NK-92 (cell line): Measurements from ENCODE around the gene NME2.
"Not testable (repeated sequence)": the region's sequence is repeated elsewhere in the genome, so short reads cannot be mapped to it uniquely, and the experiment has no call there.

Experiments
- DNase-seq: peaks from one replicate; lab custom pipeline; 2025; ENCODE audit not compliant: unreplicated experiment; lab: John Stamatoyannopoulos, UW

The NME2 gene

DNA sequence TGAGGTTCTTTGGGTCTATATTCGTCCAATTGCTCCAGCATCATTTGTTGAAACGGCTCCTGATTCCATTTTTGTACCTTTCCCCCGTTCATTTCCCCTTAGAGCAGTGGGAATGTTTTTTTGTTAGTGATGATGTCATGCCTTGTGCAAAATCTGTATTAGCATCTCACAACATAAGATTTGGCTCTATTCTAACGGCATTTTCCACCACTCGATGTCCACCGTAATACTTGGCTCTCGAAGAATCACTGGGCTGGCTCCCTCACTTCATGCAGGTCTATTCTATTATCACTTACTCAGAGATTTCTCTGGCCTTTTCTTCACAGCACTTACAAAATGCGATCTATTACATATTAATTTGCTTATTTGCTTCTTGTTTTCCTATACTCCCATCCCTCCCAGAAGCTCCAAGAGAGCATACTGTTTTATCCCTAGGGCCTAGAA, 13.4 kb upstream of the NME2 start:
- DNase-seq, result no peak

DNA sequence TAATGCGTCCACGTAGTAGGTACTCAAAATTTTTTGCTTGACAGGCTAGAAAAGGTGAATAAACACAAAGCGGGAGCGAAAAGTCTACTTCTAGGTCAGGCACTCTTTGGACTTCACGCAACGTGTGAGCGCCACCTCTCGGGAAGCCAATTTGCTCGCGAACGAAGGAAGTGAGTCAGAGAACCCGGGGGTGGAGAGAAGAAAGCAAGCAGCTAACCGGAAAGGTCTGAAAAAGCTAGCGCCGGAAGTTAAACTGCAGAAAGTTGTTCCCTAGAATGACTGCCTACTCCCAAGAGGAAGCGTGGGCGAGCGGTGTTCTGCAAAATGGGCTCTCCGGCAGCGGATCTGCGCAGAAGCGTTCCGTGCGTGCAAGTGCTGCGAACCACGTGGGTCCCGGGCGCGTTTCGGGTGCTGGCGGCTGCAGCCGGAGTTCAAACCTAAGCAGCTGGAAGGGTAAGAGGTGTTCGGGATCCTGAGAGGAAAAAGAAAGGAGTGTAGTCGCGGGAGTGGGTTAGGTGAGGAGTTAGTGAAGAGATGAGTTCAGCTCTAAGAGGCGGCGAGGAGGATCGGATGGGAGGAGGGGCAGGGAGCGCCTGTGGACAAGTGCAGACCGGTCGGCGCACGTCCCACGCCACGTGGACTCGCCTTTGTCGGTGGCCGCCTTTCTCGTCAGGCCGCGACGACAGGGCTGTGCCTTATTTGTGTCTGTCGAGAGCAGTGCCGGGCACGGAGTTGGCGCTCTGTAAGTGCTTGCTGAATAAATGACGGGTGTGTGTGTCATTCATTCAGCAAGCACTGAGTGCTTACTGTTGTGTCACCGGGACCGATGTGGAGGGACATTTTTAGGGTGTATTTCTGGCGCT, 12.8 kb upstream of the NME2 start, which contains the start of gene NME1:
Gene NME1 (plus strand): TSS at position 350 of the 863 bp plus-strand sequence. CDS start 2,096 bp downstream, outside the sequence.
- DNase-seq, result peak; percentile 80

DNA sequence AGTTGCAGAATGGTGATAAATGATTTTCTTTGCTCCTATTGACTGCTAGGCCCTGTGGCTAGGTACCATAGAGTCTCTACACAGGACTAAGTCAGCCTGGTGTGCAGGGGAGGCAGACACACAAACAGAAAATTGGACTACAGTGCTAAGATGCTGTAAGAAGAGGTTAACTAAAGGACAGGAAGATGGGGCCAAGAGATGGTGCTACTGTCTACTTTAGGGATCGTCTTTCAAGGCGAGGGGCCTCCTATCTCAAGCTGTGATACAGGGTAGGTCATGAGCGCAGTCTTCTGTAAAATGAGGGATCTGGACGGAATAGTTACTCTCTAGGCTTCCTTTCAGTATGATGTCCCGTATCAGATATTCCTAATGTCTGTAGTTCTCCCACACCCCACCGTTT, 12.0 kb upstream of the NME2 start:
- no peak for DNase-seq

DNA sequence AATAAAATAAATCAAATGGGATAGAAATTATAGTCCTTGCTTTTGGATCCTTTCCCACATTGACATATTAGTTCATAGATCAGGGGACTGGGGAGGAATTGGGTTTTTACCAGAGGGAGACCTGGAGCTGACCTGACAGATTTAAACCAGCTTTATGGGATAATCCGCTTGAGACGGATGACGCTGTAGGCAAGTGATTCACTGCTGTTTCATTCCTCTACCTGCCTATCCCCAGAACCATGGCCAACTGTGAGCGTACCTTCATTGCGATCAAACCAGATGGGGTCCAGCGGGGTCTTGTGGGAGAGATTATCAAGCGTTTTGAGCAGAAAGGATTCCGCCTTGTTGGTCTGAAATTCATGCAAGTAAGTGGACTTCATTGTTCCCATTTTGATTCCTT, 10.8 kb upstream of the NME2 start:
- DNase-seq, result no peak

DNA sequence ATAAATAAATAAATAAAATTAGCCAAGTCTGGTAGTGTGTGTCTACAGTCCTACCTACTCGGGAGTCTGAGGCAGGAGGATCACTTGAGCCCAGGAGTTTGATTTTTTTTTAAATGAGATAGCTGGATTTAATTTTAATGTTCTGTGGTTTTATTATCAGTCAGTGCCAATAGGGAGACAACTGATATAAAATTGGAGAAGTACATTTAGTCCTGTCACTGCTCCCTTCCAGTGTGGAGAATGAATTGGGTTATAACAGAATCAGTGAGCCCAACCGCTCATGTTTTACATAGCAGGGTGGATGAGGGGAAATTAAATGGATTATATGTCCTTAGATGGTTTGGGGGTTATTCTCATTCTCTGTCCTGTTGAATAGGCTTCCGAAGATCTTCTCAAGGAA, 6.6 kb upstream of the NME2 start:
- no peak for DNase-seq

DNA sequence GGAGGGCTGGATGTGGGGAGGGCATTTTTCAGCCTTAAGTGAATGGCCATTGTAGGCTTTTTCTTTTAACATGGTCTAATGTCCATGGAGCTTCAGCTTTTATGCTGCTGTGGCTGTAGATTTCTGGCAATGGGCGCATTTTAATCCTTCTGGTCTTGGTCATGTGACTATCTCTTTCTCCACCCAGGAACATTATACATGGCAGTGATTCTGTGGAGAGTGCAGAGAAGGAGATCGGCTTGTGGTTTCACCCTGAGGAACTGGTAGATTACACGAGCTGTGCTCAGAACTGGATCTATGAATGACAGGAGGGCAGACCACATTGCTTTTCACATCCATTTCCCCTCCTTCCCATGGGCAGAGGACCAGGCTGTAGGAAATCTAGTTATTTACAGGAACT, 4.7 kb upstream of the NME2 start:
- no peak for DNase-seq

DNA sequence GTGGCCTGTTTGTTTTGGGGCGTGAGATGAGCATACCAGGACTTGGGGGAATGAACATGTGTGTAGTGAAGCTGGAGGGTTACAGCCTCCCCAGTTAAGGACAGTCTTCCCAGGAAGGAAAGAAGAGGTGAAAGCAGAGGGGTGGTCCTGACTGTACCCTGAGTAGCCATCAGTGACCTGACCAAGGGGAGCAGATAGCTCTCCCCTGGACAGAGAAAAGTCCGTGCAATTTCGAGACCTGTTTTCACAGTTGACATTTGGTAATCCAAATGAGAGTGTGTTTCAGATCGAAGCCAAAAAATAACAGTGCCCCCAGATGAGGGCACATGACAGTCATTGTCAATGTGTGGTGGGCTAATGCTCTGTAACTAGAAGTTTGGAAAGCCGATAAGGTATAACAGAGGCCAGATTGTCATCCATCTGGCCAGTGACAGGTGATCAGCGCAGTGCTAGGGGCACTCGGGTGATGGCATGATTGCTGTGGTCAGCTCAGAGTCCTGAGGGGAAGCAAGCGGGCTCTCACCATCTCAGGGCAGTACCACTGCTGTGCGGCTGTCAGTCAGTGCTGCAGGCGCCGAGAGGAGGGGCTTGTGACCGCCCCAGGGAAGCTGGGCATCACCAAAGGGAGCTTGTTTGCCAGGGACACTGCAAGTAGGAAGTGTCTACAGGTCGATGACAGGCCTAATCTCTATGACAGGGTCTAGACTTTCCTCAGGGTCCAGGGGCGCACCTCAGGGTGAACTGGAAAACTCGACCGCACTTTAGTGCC, 1.1 kb upstream of the NME2 start:
- DNase-seq, result no peak

DNA sequence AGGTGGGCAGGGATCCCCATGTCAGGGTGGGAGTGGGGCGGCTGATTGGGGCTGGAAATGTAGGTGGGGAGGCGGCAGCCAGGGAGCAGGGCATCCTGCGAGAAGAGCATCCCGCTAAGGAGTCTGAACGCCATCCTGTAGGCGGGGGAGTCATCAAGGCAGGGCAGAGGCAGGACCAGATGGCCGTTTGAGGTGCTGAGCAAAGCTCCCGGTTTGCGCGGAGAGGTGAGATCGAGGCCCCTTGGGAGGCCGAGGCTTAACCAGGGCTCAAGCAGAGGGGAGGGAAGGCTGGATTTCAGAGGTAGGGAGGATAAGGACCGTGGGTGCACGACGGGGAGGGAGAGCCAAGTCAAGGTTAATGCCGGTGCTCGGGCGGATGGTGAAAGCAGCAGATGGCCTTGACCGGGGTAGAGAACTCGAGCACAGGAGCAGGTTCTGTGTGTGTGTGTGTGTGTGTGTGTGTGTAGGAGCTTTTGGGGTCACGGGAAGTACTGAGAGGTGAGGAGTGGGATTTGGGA, 472 bp upstream of the NME2 start:
- no peak for DNase-seq

DNA sequence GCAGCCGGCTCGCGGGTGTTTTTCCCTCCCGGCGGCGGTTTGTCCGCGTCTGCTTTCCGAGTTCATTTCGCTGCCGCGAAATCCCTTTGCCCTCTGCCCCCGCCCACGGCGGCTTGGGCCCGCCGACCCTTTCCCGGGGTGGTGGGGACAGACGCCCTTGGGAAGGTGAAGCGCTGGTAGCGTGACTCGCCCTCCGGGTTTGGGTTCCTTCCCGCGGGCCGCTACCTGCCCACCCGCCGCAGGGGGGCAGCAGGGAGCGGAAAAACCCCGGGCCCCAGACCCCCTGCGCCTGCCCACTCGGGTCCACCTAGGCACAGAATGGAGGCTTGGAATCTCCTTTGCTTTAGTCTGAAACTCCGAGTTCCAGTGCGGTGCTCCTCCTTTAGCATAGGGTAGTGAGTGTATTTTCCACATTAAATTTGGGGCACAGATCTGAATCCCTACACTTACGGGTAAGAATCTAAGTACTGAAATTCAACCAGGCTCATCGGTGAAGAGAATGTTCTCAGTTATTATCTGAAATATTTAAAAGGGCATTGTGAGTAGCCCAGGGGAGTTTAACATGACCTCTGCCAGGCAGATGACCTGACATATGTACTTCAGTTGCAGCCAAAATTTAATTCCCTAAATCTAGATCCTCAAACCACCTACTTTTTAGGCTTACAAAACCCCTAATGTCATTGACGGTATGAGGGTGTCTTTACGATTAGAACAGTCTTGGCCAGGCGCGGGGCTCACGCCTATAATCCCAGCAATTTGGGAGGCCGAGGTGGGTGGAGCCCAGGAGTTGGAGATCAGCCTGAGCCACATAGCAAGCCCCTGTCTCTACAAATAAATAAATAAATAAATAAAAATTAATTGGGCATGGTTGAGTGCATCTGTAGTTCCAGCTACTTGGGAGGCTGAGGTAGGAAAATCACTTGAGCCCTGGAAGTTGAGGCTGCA, 1.0 kb downstream of the NME2 start:
- no peak for DNase-seq

DNA sequence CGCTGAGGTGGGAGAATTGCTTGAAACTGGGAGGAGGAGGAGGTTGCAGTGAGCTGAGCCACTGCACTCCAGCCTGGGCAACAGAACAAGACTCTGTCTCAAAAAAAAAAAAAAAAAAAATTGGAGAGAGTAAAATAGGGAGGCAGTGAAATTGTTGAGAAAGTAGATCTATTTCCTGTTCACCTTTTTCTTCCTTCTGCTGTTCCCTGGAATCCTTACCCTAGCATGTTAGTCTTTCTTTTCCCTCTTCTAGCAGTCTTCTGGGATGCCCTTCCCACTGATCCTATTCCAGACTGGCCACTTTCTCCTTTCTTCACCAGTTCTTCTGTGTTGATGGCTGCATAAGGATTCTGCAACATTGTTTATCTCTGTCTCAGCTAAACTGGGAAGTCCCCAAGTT, 3.1 kb downstream of the NME2 start:
- DNase-seq, result no peak

DNA sequence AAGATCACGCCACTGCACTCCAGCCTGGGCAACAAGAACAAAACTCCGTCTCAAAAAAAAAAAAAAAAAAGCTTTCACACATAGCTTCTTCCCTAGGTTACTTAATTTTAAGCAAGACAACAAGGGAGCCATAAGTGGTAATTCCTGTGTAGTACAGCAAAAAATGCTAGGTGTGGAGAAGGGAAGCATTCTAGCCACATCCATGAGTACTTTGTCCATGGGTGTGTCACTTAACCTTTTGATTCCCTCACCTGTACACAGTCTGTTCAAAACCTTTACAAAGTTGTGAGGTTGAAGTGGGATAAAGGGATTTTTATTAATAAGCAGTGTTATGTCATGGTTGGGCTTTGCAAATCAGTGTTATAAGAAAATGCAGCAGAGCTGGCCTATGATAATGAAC, 4.5 kb downstream of the NME2 start:
- DNase-seq, result no peak

DNA sequence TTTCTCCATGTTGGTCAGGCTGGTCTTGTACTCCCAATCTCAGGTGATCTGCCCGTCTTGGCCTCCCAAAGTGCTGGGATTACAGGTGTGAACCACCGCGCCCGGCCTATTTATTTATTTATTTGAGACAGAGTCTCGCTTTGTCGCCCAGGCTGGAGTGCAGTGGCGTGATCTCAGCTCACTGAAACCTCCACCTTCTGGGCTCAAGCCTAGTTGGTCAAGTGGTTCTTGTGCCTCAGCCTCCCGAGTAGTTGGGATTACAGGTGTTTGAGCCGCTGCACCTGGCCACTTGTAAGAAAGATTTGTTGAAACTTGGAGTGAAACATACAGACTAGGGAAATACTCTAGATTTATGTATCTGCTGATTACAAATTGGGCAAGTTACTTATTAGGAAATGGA, 5.8 kb downstream of the NME2 start:
- DNase-seq, result not testable (repeated sequence)

DNA sequence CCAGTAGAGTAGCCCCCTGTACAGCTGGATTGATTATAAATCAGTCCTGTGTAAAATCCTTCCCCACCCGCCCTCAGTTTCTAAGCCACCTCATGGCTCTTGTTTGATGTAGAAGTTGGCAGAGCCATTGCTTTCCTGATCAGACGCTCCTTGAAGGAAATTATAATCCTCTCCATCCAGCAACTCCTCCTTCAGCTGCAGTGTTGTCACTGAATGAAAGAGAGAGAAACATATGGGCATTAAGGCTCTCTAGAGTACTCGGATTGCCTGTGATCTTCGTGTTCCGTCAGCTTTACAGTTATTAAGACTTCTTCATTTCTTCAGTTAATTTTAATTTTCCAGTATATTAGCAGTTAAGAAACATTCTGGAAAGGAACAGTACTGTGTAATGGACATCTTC, 14.3 kb downstream of the NME2 start:
- DNase-seq, result no peak

DNA sequence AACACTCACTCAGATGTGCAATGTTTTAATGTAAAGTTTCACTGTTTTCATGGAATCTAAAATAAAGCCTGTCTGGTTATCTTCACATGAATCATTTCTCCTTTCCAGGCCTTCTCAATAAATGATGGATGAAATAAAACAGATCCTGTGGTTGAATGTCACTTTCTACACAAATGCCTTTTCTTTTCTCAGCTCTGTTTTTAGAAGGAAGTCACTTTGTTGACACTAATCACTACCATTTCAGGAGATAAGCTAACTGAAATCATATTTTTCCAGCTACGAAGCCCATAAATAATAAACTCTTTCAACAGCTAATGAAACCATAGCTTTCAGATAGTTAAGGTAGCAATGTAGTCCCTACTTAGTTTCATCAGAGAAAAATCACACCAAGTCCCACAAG, 17.9 kb downstream of the NME2 start:
- no peak for DNase-seq

DNA sequence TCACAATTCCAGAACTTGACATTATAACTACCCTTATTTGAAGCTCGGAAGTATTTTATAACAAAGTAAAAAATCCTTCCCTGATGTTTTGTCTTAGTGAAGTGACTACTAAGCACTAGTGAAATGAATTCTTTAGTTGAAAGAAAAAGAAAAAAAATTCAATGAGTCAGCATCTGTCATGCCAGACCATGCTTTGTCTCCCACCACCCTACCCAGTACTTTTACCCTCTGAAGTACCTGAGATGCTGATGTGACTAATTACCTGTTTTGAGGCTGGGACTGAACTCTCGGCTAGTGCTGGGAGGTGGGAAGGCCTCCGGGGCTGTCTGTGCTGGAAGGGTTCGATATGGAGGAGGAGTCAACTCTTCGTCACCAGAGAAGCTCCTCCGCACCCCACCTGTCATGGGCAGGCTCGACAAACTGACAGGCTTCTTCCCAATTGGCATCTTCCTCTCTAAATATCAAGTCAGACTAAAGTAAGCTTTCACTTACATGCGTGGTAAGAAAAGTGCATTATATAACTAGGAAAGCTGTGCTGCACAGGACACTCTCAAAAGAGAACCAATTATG, 19.6 kb downstream of the NME2 start:
- no peak for DNase-seq

DNA sequence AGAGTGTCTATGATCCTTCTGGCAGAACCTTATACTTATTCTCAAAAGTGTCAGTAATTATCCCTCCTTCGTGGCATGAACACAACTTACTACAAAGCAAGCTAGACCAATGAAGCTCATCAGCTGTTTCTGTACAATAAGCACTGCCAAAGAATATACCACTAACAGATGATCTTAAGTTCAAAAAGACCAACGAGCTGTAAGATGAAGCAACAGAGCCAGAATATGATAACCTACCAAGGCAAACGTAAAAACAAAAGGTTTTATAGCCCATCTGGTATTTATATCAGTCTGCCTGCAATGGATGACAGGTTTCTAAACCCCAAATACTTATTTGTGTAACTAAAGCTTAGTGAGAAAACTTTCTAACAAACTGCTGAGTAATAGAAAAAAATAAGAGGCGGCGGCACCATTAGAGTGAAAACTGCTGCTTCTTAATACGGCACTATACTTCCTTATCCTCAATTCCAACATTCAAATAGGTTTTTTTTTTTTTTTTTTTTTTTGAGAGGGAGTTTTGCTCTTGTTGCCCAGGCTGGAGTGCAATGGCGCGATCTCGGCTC, 22.1 kb downstream of the NME2 start:
- no peak for DNase-seq

DNA sequence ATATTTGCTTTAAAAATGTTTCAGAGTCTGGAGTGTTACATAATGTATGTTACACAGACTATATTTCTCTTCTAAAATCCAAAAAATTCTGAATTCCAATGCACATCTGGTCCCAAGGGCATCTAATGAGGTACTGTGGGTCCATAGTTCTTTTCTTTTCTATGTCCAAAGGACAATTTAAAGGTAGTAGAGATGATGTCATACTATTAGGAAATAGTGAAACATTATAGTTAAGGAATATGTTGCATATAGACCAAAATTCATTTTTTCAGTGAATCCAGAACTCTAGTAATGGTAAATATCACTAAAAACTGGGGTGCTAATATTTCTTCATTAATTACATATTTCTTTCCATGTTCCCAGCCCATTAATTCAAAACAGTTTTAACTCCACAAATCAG, 23.0 kb downstream of the NME2 start:
- DNase-seq, result no peak

DNA sequence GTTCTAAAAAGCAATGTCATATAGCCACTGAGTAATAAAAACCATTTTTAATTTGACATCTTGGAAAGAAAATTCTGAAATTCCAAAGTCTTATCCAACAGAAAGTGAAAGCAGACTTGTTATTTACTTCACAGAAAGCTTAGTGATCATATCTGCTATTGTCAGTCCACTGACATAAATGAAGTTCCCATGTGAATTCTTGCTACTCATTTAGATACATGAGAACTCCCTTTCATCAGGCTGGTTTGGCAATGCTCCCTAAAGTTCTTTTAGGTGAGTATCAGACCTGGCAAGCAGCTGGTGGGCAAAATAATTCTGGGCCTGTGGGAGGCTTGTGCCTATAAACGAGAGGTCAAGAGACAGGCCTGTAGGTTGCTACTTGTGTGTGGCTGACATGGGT, 23.4 kb downstream of the NME2 start:
- no peak for DNase-seq

DNA sequence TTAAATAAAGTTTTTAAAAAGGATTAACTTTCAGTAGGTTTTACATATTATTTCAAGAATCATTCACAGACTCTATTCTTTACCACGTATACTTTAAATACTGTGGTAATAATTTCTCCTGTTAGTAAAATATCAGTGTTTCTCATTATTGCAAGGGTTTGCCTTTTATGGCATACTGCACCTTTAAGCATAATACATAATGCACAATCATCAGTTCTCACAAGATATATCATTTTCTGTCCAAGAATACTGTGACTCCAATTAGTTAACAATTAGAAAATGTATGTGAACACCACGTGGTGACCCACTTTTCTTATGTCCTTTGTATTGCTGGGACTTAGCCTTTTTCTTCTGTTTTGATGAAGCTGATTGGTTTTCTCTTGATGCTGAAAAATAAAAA, 25.7 kb downstream of the NME2 start:
- DNase-seq, result no peak

DNA sequence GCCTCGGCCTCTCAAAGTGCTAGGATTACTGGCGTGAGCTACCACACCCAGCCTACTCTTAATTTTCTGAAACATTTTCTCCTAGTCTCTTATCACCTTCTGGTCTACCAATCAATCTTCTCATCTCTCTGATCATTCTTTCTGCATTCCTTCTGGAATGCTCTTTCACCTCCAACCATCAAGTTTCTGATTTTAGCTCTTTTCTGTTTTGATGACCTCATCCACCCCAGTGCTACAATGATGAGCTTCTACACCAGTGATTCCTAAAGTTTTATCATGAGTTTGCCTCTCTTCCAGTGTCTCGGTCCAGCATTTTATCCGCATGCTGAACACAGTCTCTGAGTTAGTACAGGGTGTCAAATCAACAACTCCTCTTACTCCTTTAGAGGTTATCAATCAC, 31.5 kb downstream of the NME2 start:
- no peak for DNase-seq
